Prostate gland (tissue), 2 donors: ENCODE results near the gene SLC25A19. TPM values are rescaled to one million over a fixed set of nuclear protein-coding genes. Genes with fewer than 3 reads are reported as not detected.

ENCODE experiments used
- DNase-seq: peaks from one replicate; pipeline ENCODE4 v3.0.0-alpha.2; 2019; ENCODE audit warnings: low spot score
- H3K27ac ChIP-seq, 2 donors: fragments of 200-600 bp; sonication (generic); 2 replicates each; pipeline ENCODE4 v1.5.1; 2017 to 2019
- H3K27me3 ChIP-seq: fragments of 200-600 bp; sonication (generic); replicated peaks from 2 replicates; pipeline ENCODE4 v1.5.1; 2019; ENCODE audit not compliant: insufficient read depth
- H3K36me3 ChIP-seq, 2 donors: fragments of 200-600 bp; sonication (generic); 1 replicate in 1 of 2; 2 replicates in 1 of 2; pipeline versions ENCODE4 v1.5.1 to v1.8.1; 2017 to 2019
- H3K4me1 ChIP-seq: fragments of 200-600 bp; sonication (generic); replicated peaks from 2 replicates; pipeline ENCODE4 v1.5.1; 2019
- H3K4me3 ChIP-seq, 2 donors: fragments of 200-600 bp; sonication (generic); 2 replicates each; pipeline ENCODE4 v1.5.1; 2017 to 2019
- H3K9me3 ChIP-seq: fragments of 200-600 bp; sonication (generic); 2 replicates; pipeline ENCODE4 v1.5.1; 2017
- CTCF ChIP-seq, 4 experiments: fragments of 200-600 bp in 2 of 4; fragments of 450-650 bp in 2 of 4; sonication (generic) in 2 of 4; IDR thresholded peaks; 1 replicate in 3 of 4; 2 replicates in 1 of 4; pipeline ENCODE4 v1.5.1; 2016 to 2019; ENCODE audit warnings: antibody characterized with exemption in 4 of 4, mild to moderate bottlenecking in 2 of 4, moderate library complexity in 2 of 4
- POLR2A ChIP-seq: fragments of 450-650 bp; IDR thresholded peaks from one replicate; pipeline ENCODE4 v1.6.1; 2016; ENCODE audit warnings: antibody characterized with exemption, mild to moderate bottlenecking
- POLR2AphosphoS5 ChIP-seq: sonication (generic); formaldehyde crosslinking; IDR thresholded peaks from one replicate; pipeline ENCODE4 v1.6.1; 2017; ENCODE audit warnings: antibody characterized with exemption
- WGBS: methylation state at CpG from one replicate; pipeline ENCODE4 v1.1.5; 2018; 5-methylcytosine and 5-hydroxymethylcytosine counted together
- intact Hi-C: fragments of 100-400 bp; cut with DNase I; formaldehyde crosslinking; loops from one replicate; pipeline ENCODE4 v1.14.2; 2022
- total RNA-seq, 2 donors: library from RNA; depleted of rRNA; stranded (reverse); fragments of >200 nt; gene quantifications; one replicate each; pipeline ENCODE4 v1.1.0, GENCODE V29; 2016

SLC25A19 gene
- total RNA-seq, 2 donors from 2014 or later = 5.2 to 15.2 TPM

- H3K4me1 ChIP-seq = no peaks in the 10 kb centered on the region
- H3K9me3 ChIP-seq = no peaks in the 10 kb centered on the region
- H3K36me3 ChIP-seq = peaks cover 18 to 35% of the 10 kb centered on the region in 2 donors
- H3K4me3 ChIP-seq = no peak overlapping the region
- DNase-seq = no peak
- no peak overlapping the region for H3K27ac ChIP-seq
- WGBS = 81% methylated on average over 23 of the region's 23 CpGs
- no peaks in the 10 kb centered on the region for H3K27me3 ChIP-seq
- TF ChIP-seq CTCF (IDR thresholded peaks at IDR 0.05) (no peak), POLR2A (no peak)
- intact Hi-C loops = no loop called here
Observed at GRCh38 chr17:75239778-75240393, 49.3 kb downstream of the SLC25A19 start.

- TF ChIP-seq CTCF (IDR thresholded peaks at IDR 0.05) (no peak), POLR2AphosphoS5 (no peak), POLR2A (no peak)
- peaks cover 18 to 40% of the 10 kb centered on the region in 2 donors for H3K36me3 ChIP-seq
- intact Hi-C loops = no loop called here
- no peaks in the 10 kb centered on the region for H3K4me1 ChIP-seq
- no peak overlapping the region for H3K4me3 ChIP-seq
- H3K9me3 ChIP-seq = no peaks in the 10 kb centered on the region
- WGBS = 92% methylated on average over 7 of the region's 12 CpGs
- H3K27ac ChIP-seq = no peak overlapping the region
- no peak for DNase-seq
- no peaks in the 10 kb centered on the region for H3K27me3 ChIP-seq
Observed at GRCh38 chr17:75239214-75239613, 50.0 kb downstream of the SLC25A19 start.

- no peak overlapping the region for H3K27ac ChIP-seq
- DNase-seq = peak; percentile 44
- H3K36me3 ChIP-seq = peaks cover 18 to 40% of the 10 kb centered on the region in 2 donors
- no peaks in the 10 kb centered on the region for H3K4me1 ChIP-seq
- intact Hi-C loops = no loop called here
- no peaks in the 10 kb centered on the region for H3K27me3 ChIP-seq
- 44% methylated on average over 13 of the region's 13 CpGs for WGBS
- no peak overlapping the region for H3K4me3 ChIP-seq
- TF ChIP-seq POLR2A (no peak), POLR2AphosphoS5 (peak; percentile 28), CTCF (IDR thresholded peaks at IDR 0.05) (peak; percentile 54 to 77 (median 65))
- H3K9me3 ChIP-seq = no peaks in the 10 kb centered on the region
Observed at GRCh38 chr17:75238684-75239191, 50.5 kb downstream of the SLC25A19 start.

- 82% methylated on average over 8 of the region's 11 CpGs for WGBS
- TF ChIP-seq POLR2A = no peak
- no peaks in the 10 kb centered on the region for H3K4me1 ChIP-seq
- peaks cover 14 to 40% of the 10 kb centered on the region in 2 donors for H3K36me3 ChIP-seq
- no peak overlapping the region for H3K27ac ChIP-seq
- no peak for DNase-seq
- H3K4me3 ChIP-seq = no peak overlapping the region
- no peaks in the 10 kb centered on the region for H3K9me3 ChIP-seq
- intact Hi-C loops = no loop called here
- no peaks in the 10 kb centered on the region for H3K27me3 ChIP-seq
Observed at GRCh38 chr17:75238020-75238580, 51.1 kb downstream of the SLC25A19 start.

GRCh38 chr17:75237100-75238014 lies 51.9 kb downstream of the SLC25A19 start:
- no peak for DNase-seq
- no peak overlapping the region for H3K27ac ChIP-seq
- H3K9me3 ChIP-seq = no peaks in the 10 kb centered on the region
- intact Hi-C loops = no loop called here
- no peak overlapping the region for H3K4me3 ChIP-seq
- peaks cover 18 to 36% of the 10 kb centered on the region in 2 donors for H3K36me3 ChIP-seq
- H3K27me3 ChIP-seq = no peaks in the 10 kb centered on the region
- WGBS = 71% methylated on average over 12 of the region's 12 CpGs
- TF ChIP-seq CTCF (IDR thresholded peaks at IDR 0.05) (no peak), POLR2A (no peak), POLR2AphosphoS5 (no peak)
- no peaks in the 10 kb centered on the region for H3K4me1 ChIP-seq
